Measurements from ENCODE around the gene STAC3.

The STAC3 gene

DNA sequence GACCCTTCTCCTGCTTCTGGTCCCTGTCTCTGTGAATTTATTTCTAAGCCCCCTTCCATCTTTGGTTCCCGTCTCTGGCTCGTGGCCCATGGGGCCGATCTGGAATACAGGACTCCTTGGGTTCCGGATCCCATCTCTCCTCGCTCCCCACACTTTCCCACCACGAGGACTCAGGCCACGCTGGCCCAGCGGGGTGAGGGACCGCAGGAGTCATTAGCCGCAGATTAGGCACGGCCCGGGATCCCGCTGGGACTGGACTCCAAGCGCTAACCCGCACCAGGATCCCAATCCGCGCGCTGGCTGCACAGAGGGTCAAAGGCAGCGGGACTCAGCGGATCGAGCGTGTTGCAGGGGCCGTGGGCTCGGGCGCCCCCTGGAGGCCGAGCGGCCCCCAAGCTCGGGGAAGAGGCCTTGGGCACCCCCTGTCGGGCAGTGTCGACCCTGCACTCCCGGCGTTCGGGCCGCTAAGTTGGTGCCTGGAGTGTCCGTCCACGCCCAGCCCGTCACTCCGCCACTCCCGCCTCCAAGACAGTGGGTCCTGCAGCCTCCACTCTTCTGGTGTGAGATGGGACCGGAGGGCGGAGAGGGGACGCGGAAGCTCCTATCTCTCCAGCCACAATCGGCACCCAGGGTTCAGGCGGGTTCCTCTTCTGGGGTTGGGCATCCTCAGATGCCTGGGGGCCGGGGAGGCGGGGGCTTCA lies 12.0 kb downstream of the STAC3 start:
- H3K36me3 ChIP-seq (ENCODE audit: control insufficient read depth, insufficient read depth, low read length): peaks cover 6% of the 10 kb centered on the region
- peak overlapping the region; percentile 71 for H3K4me3 ChIP-seq (ENCODE audit: low read depth, low read length)
- peaks cover 14% of the 10 kb centered on the region for H3K4me1 ChIP-seq (ENCODE audit: control insufficient read depth, insufficient read depth, low read length)
- H3K9ac ChIP-seq (ENCODE audit: low read depth, low read length): no peak overlapping the region
- H3K27me3 ChIP-seq (ENCODE audit: control insufficient read depth, insufficient read depth, low read length): peaks cover 81% of the 10 kb centered on the region
- no peaks in the 10 kb centered on the region for H3K9me3 ChIP-seq (ENCODE audit: control insufficient read depth, insufficient read depth, low read length)

DNA sequence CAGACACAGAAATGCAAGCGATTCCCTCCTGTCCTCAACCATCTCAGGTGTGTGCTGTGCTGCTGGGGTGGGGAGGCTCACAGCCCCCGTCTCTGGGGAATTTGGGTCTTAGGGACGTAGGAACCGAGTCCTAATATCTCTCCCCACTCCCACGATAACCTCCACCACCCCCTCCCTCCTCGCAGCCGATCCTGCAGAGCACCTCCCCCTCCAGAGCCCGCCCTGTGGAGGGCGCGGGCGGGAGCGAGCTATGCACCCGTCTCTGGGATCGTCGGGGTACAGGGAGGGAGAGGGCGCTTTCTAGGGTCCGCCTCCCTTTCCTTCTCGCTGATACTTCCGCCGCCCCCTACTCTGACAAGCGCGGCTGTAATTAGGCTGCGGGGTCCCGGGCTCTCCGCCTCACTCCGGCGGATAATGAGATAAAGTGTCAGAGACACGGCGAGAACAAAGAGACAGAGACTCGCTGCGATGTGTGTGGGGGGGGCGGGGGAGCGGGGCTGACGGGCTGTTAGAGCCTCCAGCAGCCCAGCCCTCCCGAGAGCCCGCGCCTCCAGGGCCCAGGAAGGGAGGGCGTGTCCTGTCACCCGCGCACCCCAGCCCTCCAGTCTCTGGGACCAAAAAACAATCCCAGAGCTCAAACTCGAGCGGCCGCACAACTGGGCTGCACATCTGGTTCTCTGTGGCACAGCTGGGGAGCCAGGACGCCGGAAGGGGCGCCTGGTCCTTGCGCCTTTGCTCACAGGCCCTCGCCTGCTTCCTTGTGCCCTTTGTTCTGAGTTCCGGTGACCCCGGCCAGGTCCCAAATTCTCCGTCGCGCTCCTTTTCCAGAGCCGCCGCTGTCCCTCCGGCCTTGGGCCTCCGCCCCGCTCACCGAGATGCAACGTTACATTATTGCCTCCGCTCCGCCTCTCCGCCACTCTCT lies 12.8 kb downstream of the STAC3 start:
- Histone ChIP-seq H3K27me3 (ENCODE audit: control insufficient read depth, insufficient read depth, low read length) (peaks cover 84% of the 10 kb centered on the region), H3K4me1 (ENCODE audit: control insufficient read depth, insufficient read depth, low read length) (peaks cover 12% of the 10 kb centered on the region), H3K9ac (ENCODE audit: low read depth, low read length) (no peak overlapping the region), H3K4me3 (ENCODE audit: low read depth, low read length) (peak overlapping the region; percentile 71), H3K36me3 (ENCODE audit: control insufficient read depth, insufficient read depth, low read length) (peaks cover 14% of the 10 kb centered on the region), H3K9me3 (ENCODE audit: control insufficient read depth, insufficient read depth, low read length) (no peaks in the 10 kb centered on the region)

- Histone ChIP-seq H3K4me1 (ENCODE audit: control insufficient read depth, insufficient read depth, low read length) (peaks cover 12% of the 10 kb centered on the region), H3K9me3 (ENCODE audit: control insufficient read depth, insufficient read depth, low read length) (no peaks in the 10 kb centered on the region), H3K27me3 (ENCODE audit: control insufficient read depth, insufficient read depth, low read length) (peaks cover 84% of the 10 kb centered on the region), H3K36me3 (ENCODE audit: control insufficient read depth, insufficient read depth, low read length) (peaks cover 20% of the 10 kb centered on the region), H3K9ac (ENCODE audit: low read depth, low read length) (no peak overlapping the region), H3K4me3 (ENCODE audit: low read depth, low read length) (peak overlapping the region; percentile 71)
Measured at GRCh38 chr12:57237596-57237931, 13.4 kb downstream of the STAC3 start.

- Histone ChIP-seq H3K9ac (ENCODE audit: low read depth, low read length) (no peak overlapping the region), H3K36me3 (ENCODE audit: control insufficient read depth, insufficient read depth, low read length) (peaks cover 25% of the 10 kb centered on the region), H3K4me3 (ENCODE audit: low read depth, low read length) (peak overlapping the region; percentile 71), H3K9me3 (ENCODE audit: control insufficient read depth, insufficient read depth, low read length) (no peaks in the 10 kb centered on the region), H3K27me3 (ENCODE audit: control insufficient read depth, insufficient read depth, low read length) (peaks cover 79% of the 10 kb centered on the region), H3K4me1 (ENCODE audit: control insufficient read depth, insufficient read depth, low read length) (peaks cover 12% of the 10 kb centered on the region)
Measured at GRCh38 chr12:57236925-57237595, 13.9 kb downstream of the STAC3 start.

DNA sequence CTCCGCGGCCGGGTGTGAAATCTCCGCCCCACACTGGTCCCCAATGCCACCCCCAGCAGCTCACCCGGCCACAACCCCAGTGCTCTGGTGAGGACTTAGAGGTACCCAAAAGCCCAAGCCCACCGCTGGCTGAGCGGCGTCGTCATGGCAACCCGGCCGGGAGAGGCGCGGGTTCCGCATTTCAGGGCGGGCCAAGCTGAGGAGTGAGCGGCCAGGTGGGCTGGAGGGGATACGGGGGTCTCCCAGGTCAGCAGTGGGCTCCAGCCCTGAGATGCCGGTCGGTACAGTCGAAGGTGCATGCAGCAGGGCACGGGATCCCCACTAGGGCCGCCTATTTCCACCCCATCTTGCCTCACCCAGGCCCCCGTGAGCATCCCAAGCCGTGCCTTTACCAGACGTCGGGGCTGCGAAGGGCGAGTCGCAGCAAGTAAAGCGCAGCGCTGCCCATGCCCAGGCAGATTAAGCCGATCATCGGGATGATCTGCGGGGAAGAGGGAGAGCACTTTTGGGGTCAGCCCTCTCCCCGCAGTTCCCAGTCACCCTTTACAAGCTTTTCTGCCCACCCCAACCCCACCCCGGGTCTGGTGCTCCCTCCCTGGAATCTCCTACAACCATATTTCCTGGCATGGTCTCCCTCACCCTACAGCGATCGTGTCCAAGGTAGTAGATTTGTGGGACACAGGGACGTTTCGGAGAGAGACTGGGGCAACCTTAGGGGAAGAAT lies 14.6 kb downstream of the STAC3 start:
- Histone ChIP-seq H3K4me1 (ENCODE audit: control insufficient read depth, insufficient read depth, low read length) (peaks cover 12% of the 10 kb centered on the region), H3K36me3 (ENCODE audit: control insufficient read depth, insufficient read depth, low read length) (peaks cover 32% of the 10 kb centered on the region), H3K9me3 (ENCODE audit: control insufficient read depth, insufficient read depth, low read length) (no peaks in the 10 kb centered on the region), H3K9ac (ENCODE audit: low read depth, low read length) (no peak overlapping the region), H3K27me3 (ENCODE audit: control insufficient read depth, insufficient read depth, low read length) (peaks cover 72% of the 10 kb centered on the region), H3K4me3 (ENCODE audit: low read depth, low read length) (peak overlapping the region; percentile 71)

DNA sequence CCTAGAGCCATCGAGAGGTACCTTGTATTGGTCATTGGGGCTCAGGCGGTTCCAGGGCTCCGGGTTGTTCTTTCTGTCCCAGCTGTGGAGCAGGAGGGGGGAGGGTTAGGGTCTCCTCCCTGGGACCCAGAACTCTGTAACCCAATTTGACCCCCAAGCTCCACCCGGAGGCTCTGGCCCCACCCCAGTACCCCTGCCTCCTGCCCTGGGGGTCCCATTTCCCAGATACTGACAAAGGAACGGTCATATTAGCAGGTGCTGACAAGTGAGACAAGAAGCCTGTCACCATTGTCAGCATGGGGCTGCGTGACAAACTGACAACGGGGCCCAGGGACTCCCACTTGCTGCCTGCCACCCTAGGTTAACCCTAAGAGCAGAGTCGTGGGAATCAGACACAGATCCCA lies 15.3 kb downstream of the STAC3 start:
- Histone ChIP-seq H3K9me3 (ENCODE audit: control insufficient read depth, insufficient read depth, low read length) (no peaks in the 10 kb centered on the region), H3K9ac (ENCODE audit: low read depth, low read length) (no peak overlapping the region), H3K36me3 (ENCODE audit: control insufficient read depth, insufficient read depth, low read length) (peaks cover 32% of the 10 kb centered on the region), H3K4me3 (ENCODE audit: low read depth, low read length) (peak overlapping the region; percentile 71), H3K4me1 (ENCODE audit: control insufficient read depth, insufficient read depth, low read length) (peaks cover 9% of the 10 kb centered on the region), H3K27me3 (ENCODE audit: control insufficient read depth, insufficient read depth, low read length) (peaks cover 66% of the 10 kb centered on the region)

DNA sequence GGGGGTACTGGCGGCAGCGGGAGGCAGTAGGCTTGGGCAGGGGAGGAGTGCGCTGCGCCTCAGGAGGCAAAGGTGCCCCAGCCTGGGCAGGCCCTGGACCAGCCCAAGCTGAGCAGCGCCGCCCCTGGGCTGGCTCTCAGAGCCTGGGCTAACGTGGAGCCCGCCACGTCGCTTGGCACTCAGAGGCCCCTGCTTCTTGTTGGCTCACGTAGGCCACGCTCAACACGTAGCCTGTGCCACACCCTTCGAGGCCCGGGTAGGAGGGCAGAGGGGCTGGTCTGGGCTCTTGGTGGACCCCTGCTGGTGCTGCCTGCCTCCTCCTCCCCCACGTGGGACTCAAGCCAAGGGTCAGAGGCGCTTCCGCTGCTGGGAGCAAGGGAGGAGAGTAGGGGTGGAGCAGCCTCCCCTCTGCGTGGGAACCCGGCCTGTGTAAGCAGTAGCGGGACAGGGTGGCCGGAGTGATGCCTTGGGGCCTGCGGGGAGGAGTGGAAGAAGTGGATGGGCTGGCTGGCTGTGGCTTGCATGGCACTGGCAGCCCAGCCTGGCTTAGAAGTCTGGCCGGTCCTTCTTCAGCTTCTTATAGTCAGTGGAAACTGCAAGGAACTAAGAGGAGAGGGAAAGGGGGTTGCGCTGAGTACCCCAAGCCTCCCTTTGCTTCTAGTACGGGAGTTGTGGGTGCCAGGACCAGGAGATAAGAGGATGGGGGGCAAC lies 15.8 kb downstream of the STAC3 start:
- H3K36me3 ChIP-seq (ENCODE audit: control insufficient read depth, insufficient read depth, low read length): peaks cover 32% of the 10 kb centered on the region
- H3K9me3 ChIP-seq (ENCODE audit: control insufficient read depth, insufficient read depth, low read length): no peaks in the 10 kb centered on the region
- peaks cover 10% of the 10 kb centered on the region for H3K4me1 ChIP-seq (ENCODE audit: control insufficient read depth, insufficient read depth, low read length)
- peak overlapping the region; percentile 5 for H3K4me3 ChIP-seq (ENCODE audit: low read depth, low read length)
- peaks cover 60% of the 10 kb centered on the region for H3K27me3 ChIP-seq (ENCODE audit: control insufficient read depth, insufficient read depth, low read length)
- no peak overlapping the region for H3K9ac ChIP-seq (ENCODE audit: low read depth, low read length)

- Histone ChIP-seq H3K27me3 (ENCODE audit: control insufficient read depth, insufficient read depth, low read length) (peaks cover 54% of the 10 kb centered on the region), H3K9ac (ENCODE audit: low read depth, low read length) (no peak overlapping the region), H3K36me3 (ENCODE audit: control insufficient read depth, insufficient read depth, low read length) (peaks cover 32% of the 10 kb centered on the region), H3K4me1 (ENCODE audit: control insufficient read depth, insufficient read depth, low read length) (peaks cover 8% of the 10 kb centered on the region), H3K4me3 (ENCODE audit: low read depth, low read length) (no peak overlapping the region), H3K9me3 (ENCODE audit: control insufficient read depth, insufficient read depth, low read length) (no peaks in the 10 kb centered on the region)
Measured at GRCh38 chr12:57234571-57235016, 16.4 kb downstream of the STAC3 start.

GRCh38 chr12:57234233-57234570 lies 16.8 kb downstream of the STAC3 start:
- Histone ChIP-seq H3K4me3 (ENCODE audit: low read depth, low read length) (no peak overlapping the region), H3K27me3 (ENCODE audit: control insufficient read depth, insufficient read depth, low read length) (peaks cover 51% of the 10 kb centered on the region), H3K9ac (ENCODE audit: low read depth, low read length) (no peak overlapping the region), H3K9me3 (ENCODE audit: control insufficient read depth, insufficient read depth, low read length) (no peaks in the 10 kb centered on the region), H3K4me1 (ENCODE audit: control insufficient read depth, insufficient read depth, low read length) (peaks cover 8% of the 10 kb centered on the region), H3K36me3 (ENCODE audit: control insufficient read depth, insufficient read depth, low read length) (peaks cover 32% of the 10 kb centered on the region)

- no peaks in the 10 kb centered on the region for H3K9me3 ChIP-seq (ENCODE audit: control insufficient read depth, insufficient read depth, low read length)
- peaks cover 32% of the 10 kb centered on the region for H3K36me3 ChIP-seq (ENCODE audit: control insufficient read depth, insufficient read depth, low read length)
- peaks cover 8% of the 10 kb centered on the region for H3K4me1 ChIP-seq (ENCODE audit: control insufficient read depth, insufficient read depth, low read length)
- H3K9ac ChIP-seq (ENCODE audit: low read depth, low read length): no peak overlapping the region
- no peak overlapping the region for H3K4me3 ChIP-seq (ENCODE audit: low read depth, low read length)
- peaks cover 53% of the 10 kb centered on the region for H3K27me3 ChIP-seq (ENCODE audit: control insufficient read depth, insufficient read depth, low read length)
Measured at GRCh38 chr12:57233357-57234232, 17.4 kb downstream of the STAC3 start.
